Hepatocyte (in vitro differentiated cells): ENCODE data around the gene HOXA5. TPM values are rescaled to one million over a fixed set of nuclear protein-coding genes. Genes with fewer than 3 reads are reported as not detected.

Experiments used
- DNase-seq: peaks from one replicate; pipeline ENCODE4 v3.0.0-alpha.2; 2016; ENCODE audit warnings: low spot score
- H2AFZ ChIP-seq: fragments of 200-600 bp; sonication (generic); 2 replicates; pipeline ENCODE4 v1.6.0; 2016; ENCODE audit warnings: antibody characterized with exemption, mild to moderate bottlenecking
- H3K27ac ChIP-seq: fragments of 200-600 bp; sonication (generic); 2 replicates; pipeline ENCODE4 v1.5.1; 2016; ENCODE audit warnings: mild to moderate bottlenecking
- H3K27me3 ChIP-seq: fragments of 200-600 bp; sonication (generic); 2 replicates; pipeline ENCODE4 v1.6.1; 2016
- H3K36me3 ChIP-seq: fragments of 200-600 bp; sonication (generic); replicated peaks from 2 replicates; pipeline ENCODE4 v1.5.1; 2016; ENCODE audit warnings: low read depth; ENCODE audit not compliant: insufficient read depth
- H3K4me1 ChIP-seq: fragments of 200-600 bp; sonication (generic); 2 replicates; pipeline ENCODE4 v1.5.1; 2016; ENCODE audit warnings: mild to moderate bottlenecking, moderate library complexity; ENCODE audit not compliant: insufficient read depth
- H3K4me2 ChIP-seq: fragments of 200-600 bp; sonication (generic); 2 replicates; pipeline ENCODE4 v1.6.0; 2016
- H3K4me3 ChIP-seq: fragments of 200-600 bp; sonication (generic); 2 replicates; pipeline ENCODE4 v1.5.1; 2016; ENCODE audit warnings: mild to moderate bottlenecking
- H3K79me2 ChIP-seq: fragments of 200-600 bp; sonication (generic); 2 replicates; pipeline ENCODE4 v1.6.0; 2017; ENCODE audit warnings: mild to moderate bottlenecking
- H3K9me2 ChIP-seq: fragments of 200-600 bp; sonication (generic); replicated peaks from 2 replicates; pipeline ENCODE4 v1.6.0; 2017; ENCODE audit warnings: mild to moderate bottlenecking; ENCODE audit not compliant: insufficient read depth
- H3K9me3 ChIP-seq: fragments of 200-600 bp; sonication (generic); 2 replicates; pipeline ENCODE4 v1.5.1; 2016; ENCODE audit warnings: low read depth, mild to moderate bottlenecking
- H4K20me1 ChIP-seq: fragments of 200-600 bp; sonication (generic); 2 replicates; pipeline ENCODE4 v1.6.0; 2016; ENCODE audit warnings: mild to moderate bottlenecking; ENCODE audit not compliant: insufficient read depth, poor library complexity, severe bottlenecking
- CTCF ChIP-seq: fragments of 200-600 bp; sonication (generic); IDR thresholded peaks from 2 replicates; pipeline ENCODE4 v1.5.1; 2016; ENCODE audit warnings: antibody characterized with exemption, mild to moderate bottlenecking; ENCODE audit not compliant: poor library complexity
- EZH2 ChIP-seq: fragments of 200-600 bp; sonication (generic); IDR thresholded peaks from 2 replicates; pipeline ENCODE4 v1.6.1; 2016; ENCODE audit warnings: antibody characterized with exemption, mild to moderate bottlenecking, borderline replicate concordance
- EZH2phosphoT487 ChIP-seq: fragments of 200-600 bp; sonication (generic); IDR thresholded peaks from one replicate; pipeline ENCODE4 v1.6.1; 2018; ENCODE audit warnings: antibody characterized with exemption, mild to moderate bottlenecking, low read depth, moderate library complexity; ENCODE audit not compliant: unreplicated experiment, severe bottlenecking
- WGBS: methylation state at CpG from one replicate; pipeline ENCODE4 v1.1.6; 2016; ENCODE audit warnings: low lambda C conversion rate; ENCODE audit errors: missing lambda C conversion rate; 5-methylcytosine and 5-hydroxymethylcytosine counted together
- polyA plus RNA-seq: library from polyadenylated mRNA; unstranded; fragments of >200 nt; fragmentation: Nextera tagmentation; extraction: Ambion mirVana; gene quantifications from 2 replicates; pipeline ENCODE4 v1.2.1, GENCODE V29; 2016
- total RNA-seq: library from RNA; depleted of rRNA; stranded (reverse); fragments of >200 nt; gene quantifications from 2 replicates; pipeline ENCODE4 v1.2.3, GENCODE V29; 2014

Gene HOXA5
- total and polyA plus RNA-seq, 2 experiments from 2014 or later: 0.70 to 0.92 TPM

DNA sequence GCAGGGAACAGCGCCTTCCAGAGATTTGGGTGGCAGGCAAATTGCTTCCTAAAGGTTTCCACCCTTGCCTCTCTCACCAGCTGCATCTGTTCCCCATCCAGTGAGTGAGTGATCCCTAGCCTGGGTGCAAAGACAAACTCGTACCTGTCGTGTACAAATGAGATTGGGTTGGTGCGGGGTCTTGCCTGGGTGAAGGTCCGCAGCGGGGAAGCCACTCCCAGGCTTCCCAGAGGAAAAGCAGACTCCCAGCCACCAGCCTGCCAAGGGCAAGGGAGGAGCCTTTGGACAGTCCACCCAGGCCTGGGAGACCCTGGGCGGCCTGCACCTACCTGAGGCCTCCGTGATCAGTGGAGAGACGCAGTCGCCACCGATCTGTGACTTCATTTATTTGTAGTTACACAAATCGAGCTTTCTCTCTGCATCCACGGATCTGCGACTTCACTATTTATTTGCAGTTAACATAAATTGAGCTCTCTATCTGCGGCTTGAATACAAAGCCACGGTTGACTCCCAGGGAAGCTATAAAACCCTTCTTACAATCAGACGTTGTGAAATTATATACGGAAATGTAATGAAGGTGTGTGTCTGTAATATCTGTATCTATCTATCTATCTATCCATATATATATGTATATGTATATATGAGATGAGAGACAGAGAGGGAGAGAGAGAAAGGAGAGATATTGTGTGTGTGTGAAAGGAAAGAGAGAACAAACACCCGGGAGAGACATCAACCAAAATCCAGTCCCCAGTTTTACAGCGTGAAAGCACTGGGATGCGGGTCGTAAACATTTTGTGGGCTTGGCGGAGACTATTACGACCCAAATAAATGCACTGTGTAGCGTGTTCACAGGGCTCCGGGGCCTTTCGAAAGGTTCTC is 16.0 kb upstream of the HOXA5 start:
- Histone ChIP-seq H4K20me1 (no peaks in the 10 kb centered on the region), H3K36me3 (no peaks in the 10 kb centered on the region), H2AFZ (no peak overlapping the region), H3K27ac (no peak overlapping the region), H3K27me3 (peaks cover 92% of the 10 kb centered on the region), H3K4me1 (peaks cover 19% of the 10 kb centered on the region), H3K9me2 (no peaks in the 10 kb centered on the region), H3K79me2 (peaks cover 22% of the 10 kb centered on the region), H3K4me3 (no peak overlapping the region), H3K9me3 (no peaks in the 10 kb centered on the region), H3K4me2 (peak overlapping the region; percentile 96)
- WGBS: 61% methylated on average over 27 of the region's 27 CpGs
- DNase-seq: no peak
- TF ChIP-seq EZH2 (no peak), CTCF (no peak), EZH2phosphoT487 (no peak)

DNA sequence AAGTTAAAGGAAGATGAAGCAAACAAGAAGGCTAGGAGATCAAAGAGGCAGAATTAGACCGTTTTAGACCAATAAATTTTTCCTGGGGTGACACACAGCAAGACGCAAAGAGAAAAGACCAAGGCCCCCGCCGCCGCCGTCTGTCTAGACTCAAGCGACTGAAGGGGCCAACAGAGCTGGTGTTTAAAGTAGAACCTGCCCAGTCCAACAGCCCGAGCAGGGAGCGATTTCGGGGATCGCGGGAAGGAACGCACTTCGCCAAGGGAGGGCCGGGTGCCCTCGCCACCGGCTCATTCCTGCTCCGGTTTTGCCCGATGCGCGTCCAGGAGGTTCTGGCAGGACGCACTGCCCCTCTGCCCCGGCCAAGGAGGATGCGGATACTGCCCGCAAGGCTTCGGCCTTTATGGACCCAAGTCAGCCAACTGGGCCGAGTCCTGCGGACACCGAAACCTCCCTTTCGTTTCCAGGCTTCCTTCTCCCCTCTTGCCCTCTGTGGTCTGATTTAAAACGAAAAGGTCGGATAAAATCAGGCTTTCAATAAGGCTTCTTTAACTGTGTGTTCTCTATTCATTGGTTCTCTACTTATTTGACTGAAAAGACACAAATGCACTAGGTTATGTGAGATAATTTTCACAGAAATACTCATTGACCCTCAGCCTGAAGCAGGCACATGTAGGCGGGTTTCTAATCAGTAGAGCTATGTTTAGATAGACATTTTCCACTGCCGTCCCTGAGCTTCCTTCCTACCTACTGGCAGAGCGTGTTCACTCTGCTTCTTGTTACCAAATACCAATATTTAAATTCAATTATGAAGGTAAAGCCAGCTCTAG is 15.2 kb upstream of the HOXA5 start:
- H2AFZ ChIP-seq: no peak overlapping the region
- H4K20me1 ChIP-seq: no peaks in the 10 kb centered on the region
- 48% methylated on average over 35 of the region's 35 CpGs for WGBS

GRCh38 chr7:27157702-27158431 is 14.4 kb upstream of the HOXA5 start:
- no peak overlapping the region for H3K4me3 ChIP-seq
- no peaks in the 10 kb centered on the region for H4K20me1 ChIP-seq
- no peak for DNase-seq
- no peaks in the 10 kb centered on the region for H3K9me2 ChIP-seq
- H3K79me2 ChIP-seq: peaks cover 6% of the 10 kb centered on the region
- TF ChIP-seq EZH2phosphoT487 (peak; percentile 40), EZH2 (peak; percentile 64), CTCF (no peak)
- no peak overlapping the region for H2AFZ ChIP-seq
- no peaks in the 10 kb centered on the region for H3K9me3 ChIP-seq
- H3K4me2 ChIP-seq: no peak overlapping the region
- peaks cover 19% of the 10 kb centered on the region for H3K4me1 ChIP-seq
- WGBS: 42% methylated on average over 24 of the region's 30 CpGs
- H3K27me3 ChIP-seq: peaks cover 92% of the 10 kb centered on the region
- H3K36me3 ChIP-seq: no peaks in the 10 kb centered on the region
- no peak overlapping the region for H3K27ac ChIP-seq

More for the DNA sequence above, 15.2 kb upstream of the HOXA5 start:
- H3K27me3 ChIP-seq: peaks cover 92% of the 10 kb centered on the region
- no peak overlapping the region for H3K27ac ChIP-seq
- peaks cover 13% of the 10 kb centered on the region for H3K79me2 ChIP-seq
- no peak overlapping the region for H3K4me3 ChIP-seq
- no peaks in the 10 kb centered on the region for H3K9me3 ChIP-seq
- H3K4me2 ChIP-seq: no peak overlapping the region
- no peaks in the 10 kb centered on the region for H3K36me3 ChIP-seq
- no peaks in the 10 kb centered on the region for H3K9me2 ChIP-seq
- DNase-seq: no peak
- H3K4me1 ChIP-seq: peaks cover 19% of the 10 kb centered on the region
- no peak for TF ChIP-seq CTCF
- TF ChIP-seq EZH2: peak; percentile 29
- TF ChIP-seq EZH2phosphoT487: peak; percentile 80
